Vagina (tissue), 2 donors: Measurements from ENCODE around the gene KRT5.

Experiments
- CTCF ChIP-seq, 3 experiments: fragments of 450-650 bp in 2 of 3; fragments of 200-600 bp in 1 of 3; sonication (generic) in 1 of 3; IDR thresholded peaks; one replicate each; pipeline ENCODE4 v1.5.1; 2017 to 2019; ENCODE audit warnings: antibody characterized with exemption in 3 of 3, mild to moderate bottlenecking in 2 of 3, moderate library complexity in 2 of 3
- POLR2A ChIP-seq, 2 donors: fragments of 450-650 bp; IDR thresholded peaks; one replicate each; pipeline ENCODE4 v1.6.1; 2017; ENCODE audit warnings: antibody characterized with exemption in 2 of 2, mild to moderate bottlenecking in 2 of 2, moderate library complexity in 2 of 2
- POLR2AphosphoS5 ChIP-seq, 2 donors: sonication (generic); formaldehyde crosslinking; IDR thresholded peaks; one replicate each; pipeline ENCODE4 v1.9.0; 2017; ENCODE audit warnings: antibody characterized with exemption in 2 of 2, mild to moderate bottlenecking in 2 of 2, low read depth in 1 of 2; ENCODE audit not compliant: insufficient read depth in 1 of 2

- no peak for TF ChIP-seq CTCF (IDR thresholded peaks at IDR 0.05)
- TF ChIP-seq POLR2A (IDR thresholded peaks at IDR 0.05), result no peak
- TF ChIP-seq POLR2AphosphoS5 (IDR thresholded peaks at IDR 0.05; ENCODE audit: insufficient read depth in 1 of 2, low read depth in 1 of 2), result no peak
Measured at GRCh38 chr12:52552681-52553195, 32.5 kb upstream of the KRT5 start, which contains the start of gene KRT71.
